Heart right ventricle (tissue), 16 donors: ENCODE measurements around the gene TMEM242. TPM values are rescaled to one million over a fixed set of nuclear protein-coding genes. Genes with fewer than 3 reads are reported as not detected.

Experiments used
- ATAC-seq, 8 donors: fragments of 200-7000 bp; cut with Tn5 transposase; one replicate each; pipeline ENCODE4 v1.9.1; 2020; ENCODE audit warnings: mild to moderate bottlenecking in 8 of 8, moderate library complexity in 8 of 8, moderate number of reproducible peaks in 1 of 8
- DNase-seq, 2 donors: peaks; one replicate each; pipeline ENCODE4 v3.0.0-alpha.2; 2020
- H3K27ac ChIP-seq, 10 donors: fragments of 200-600 bp; sonication (generic) in 2 of 10; one replicate each; pipeline versions ENCODE4 v1.5.0 to v1.8.0; 2020 to 2022; ENCODE audit warnings: mild to moderate bottlenecking in 3 of 10
- H3K27me3 ChIP-seq, 7 donors: fragments of 200-600 bp; one replicate each; pipeline ENCODE4 v1.8.0; 2021 to 2022; ENCODE audit warnings: mild to moderate bottlenecking in 2 of 7
- H3K36me3 ChIP-seq, 9 donors: fragments of 200-600 bp; sonication (generic) in 1 of 9; one replicate each; pipeline versions ENCODE4 v1.5.0 to v1.8.0; 2020 to 2022; ENCODE audit warnings: mild to moderate bottlenecking in 2 of 9
- H3K4me1 ChIP-seq, 9 donors: fragments of 200-600 bp; sonication (generic) in 1 of 9; one replicate each; pipeline versions ENCODE4 v1.5.0 to v1.8.0; 2020 to 2022; ENCODE audit warnings: mild to moderate bottlenecking in 4 of 9
- H3K4me3 ChIP-seq, 10 donors: fragments of 200-600 bp; sonication (generic) in 2 of 10; one replicate each; pipeline versions ENCODE4 v1.5.0 to v1.8.0; 2020 to 2022; ENCODE audit warnings: mild to moderate bottlenecking in 7 of 10, moderate library complexity in 2 of 10
- H3K9me3 ChIP-seq, 11 donors: fragments of 200-600 bp in 10 of 11; sonication (generic) in 2 of 11; one replicate each; pipeline versions ENCODE4 v1.5.0 to v1.8.0; 2013 to 2022; ENCODE audit warnings: mild to moderate bottlenecking in 2 of 11, control low read depth in 1 of 11, moderate library complexity in 1 of 11
- WGBS, 2 donors: extraction: QIAGEN DNeasy Blood & Tissue Kit; methylation state at CpG; one replicate each; pipeline ENCODE4 v1.1.7; 2013; ENCODE audit warnings: inconsistent platforms in 1 of 2; 5-methylcytosine and 5-hydroxymethylcytosine counted together
- intact Hi-C, 10 donors: fragments of 100-400 bp; cut with DNase I; formaldehyde crosslinking; loops; one replicate each; pipeline versions ENCODE4 v1.11.1 to v1.14.2; 2022
- polyA plus RNA-seq, 2 donors: library from polyadenylated mRNA; stranded (reverse); fragments of 200-250 nt; gene quantifications; one replicate each; pipeline ENCODE4 v1.2.3, GENCODE V29; 2013
- total RNA-seq, 10 donors: library from RNA; stranded (reverse); fragmentation: NEBNext Ultra II Directional in 3 of 10; extraction: Animal tissue kit (Norgen Biotek cat#: 25700) in 3 of 10; gene quantifications; one replicate each; pipeline versions ENCODE4 v1.2.1 to v1.2.4, GENCODE V29; 2021 to 2023
- TF ChIP-seq, protein P1 (sequence below), 9 donors: fragments of 200-600 bp; sonication (generic) in 2 of 9; IDR thresholded peaks; one replicate each; pipeline versions ENCODE4 v1.5.0 to v1.8.0; 2021 to 2022; ENCODE audit warnings: antibody characterized with exemption in 9 of 9, mild to moderate bottlenecking in 5 of 9, moderate library complexity in 1 of 9
- donor health status: Arrhythmogenic right ventricular cardiomyopathy.
- donor health status: ischemic (EF 13 %, LVEDD 7.1; RV severe dilation, severe dysfunction).
- donor health status: healthy with polysubstance abuse.
- donor health status: DM: no; HTN: yes; CAD: no.
- donor health status: DM: no; HTN: no; CAD: no.
- donor health status: ischemic (EF 25% LVEDD 6.9; RV normal size, moderate dysfunction).
- donor health status: ischemic (EF 25% LVEDD 5.7; RV mildly dilated, moderate dysfunction).
- donor health status: healthy.
- donor health status: DM: yes; HTN: yes; CAD: no.
- donor health status: Ischemic cardiomyopathy.
- donor health status: ischemic (EF 35%, LVEDD 5.7; RV mildly dilated, moderate dysfunction).
- donor health status: nonischemic (EF 11% LVEDD 7.7; RV severe dilation, severe dysfunction).
- donor health status: DM: yes; HTN: yes; CAD: no.
- donor health status: PGD.
- donor health status: ischemic (EF 29% LVEDD 5.4; RV normal size, mild dysfunction).
- donor health status: nonischemic (EF 23%, LVEDD 6.1; RV moderate dilation, normal function).

The TMEM242 gene
- total and polyA plus RNA-seq, 12 donors = 8.9 to 18.7 (median 16.2) TPM

DNA sequence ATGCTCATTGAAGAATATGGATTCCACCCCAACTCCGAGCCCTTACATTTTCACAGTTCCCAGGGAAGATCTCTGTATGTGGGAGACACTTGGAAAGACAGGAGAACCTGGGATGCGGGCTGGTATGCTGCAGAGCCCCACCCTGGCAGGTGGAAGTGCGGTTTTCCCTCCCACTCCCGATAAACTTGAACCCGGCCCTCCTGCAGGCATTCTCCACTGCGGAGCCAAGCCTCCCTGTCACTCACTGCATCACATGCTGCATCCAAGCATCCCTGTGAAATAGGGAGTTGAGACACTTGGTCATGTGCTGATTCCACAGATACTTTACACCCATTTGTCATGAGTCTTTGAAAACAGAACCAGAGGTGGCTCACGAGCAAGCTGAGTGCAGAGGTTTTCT lies 35.4 kb downstream of the TMEM242 start:
- Histone ChIP-seq H3K36me3 (peaks cover 0 to 59% (median 9%) of the 10 kb centered on the region in 9 donors), H3K27ac (no peak overlapping the region), H3K27me3 (no peaks in the 10 kb centered on the region), H3K4me1 (no peaks in the 10 kb centered on the region), H3K4me3 (no peak overlapping the region), H3K9me3 (no peaks in the 10 kb centered on the region)
- intact Hi-C loops = no loop called here
- TF ChIP-seq, protein P1, sequence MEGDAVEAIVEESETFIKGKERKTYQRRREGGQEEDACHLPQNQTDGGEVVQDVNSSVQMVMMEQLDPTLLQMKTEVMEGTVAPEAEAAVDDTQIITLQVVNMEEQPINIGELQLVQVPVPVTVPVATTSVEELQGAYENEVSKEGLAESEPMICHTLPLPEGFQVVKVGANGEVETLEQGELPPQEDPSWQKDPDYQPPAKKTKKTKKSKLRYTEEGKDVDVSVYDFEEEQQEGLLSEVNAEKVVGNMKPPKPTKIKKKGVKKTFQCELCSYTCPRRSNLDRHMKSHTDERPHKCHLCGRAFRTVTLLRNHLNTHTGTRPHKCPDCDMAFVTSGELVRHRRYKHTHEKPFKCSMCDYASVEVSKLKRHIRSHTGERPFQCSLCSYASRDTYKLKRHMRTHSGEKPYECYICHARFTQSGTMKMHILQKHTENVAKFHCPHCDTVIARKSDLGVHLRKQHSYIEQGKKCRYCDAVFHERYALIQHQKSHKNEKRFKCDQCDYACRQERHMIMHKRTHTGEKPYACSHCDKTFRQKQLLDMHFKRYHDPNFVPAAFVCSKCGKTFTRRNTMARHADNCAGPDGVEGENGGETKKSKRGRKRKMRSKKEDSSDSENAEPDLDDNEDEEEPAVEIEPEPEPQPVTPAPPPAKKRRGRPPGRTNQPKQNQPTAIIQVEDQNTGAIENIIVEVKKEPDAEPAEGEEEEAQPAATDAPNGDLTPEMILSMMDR (IDR thresholded peaks at IDR 0.05) = no peak
- no peak for DNase-seq
- no peak for ATAC-seq
- 89 to 90% methylated on average over 7 of the region's 7 CpGs for WGBS, 2 donors

DNA sequence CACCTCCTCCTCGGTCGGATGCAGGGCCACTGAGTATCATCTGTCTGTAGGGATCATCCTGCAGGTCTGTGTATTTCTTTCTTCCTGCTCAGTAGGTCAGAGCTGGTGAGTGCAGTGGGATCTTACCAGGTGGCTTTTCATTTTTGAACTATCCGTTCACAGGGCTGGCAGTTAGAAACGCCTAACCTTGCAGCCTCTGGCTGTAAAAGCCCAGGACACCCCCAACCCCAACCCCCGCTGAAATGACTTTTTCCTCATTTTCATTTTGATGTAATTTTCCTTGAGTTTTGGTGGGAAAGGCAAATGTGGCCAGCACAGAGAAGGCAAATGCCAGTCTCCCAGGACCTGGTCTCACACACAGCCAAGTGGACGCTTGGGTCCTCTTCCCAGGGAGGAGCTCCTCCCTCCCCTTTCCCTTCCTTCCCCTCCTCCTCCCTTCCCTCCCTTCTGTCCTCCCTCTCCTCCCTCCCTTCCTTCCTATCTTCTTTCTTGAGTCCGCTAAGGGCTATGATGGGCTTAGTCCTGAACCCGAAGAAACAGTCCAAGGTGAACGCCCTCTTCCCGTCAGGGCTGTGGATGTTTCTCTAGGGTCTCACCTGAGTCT lies 36.0 kb downstream of the TMEM242 start:
- Histone ChIP-seq H3K9me3 (no peaks in the 10 kb centered on the region), H3K4me1 (no peaks in the 10 kb centered on the region), H3K36me3 (peaks cover 0 to 53% (median 9%) of the 10 kb centered on the region in 9 donors), H3K27ac (no peak overlapping the region), H3K27me3 (no peaks in the 10 kb centered on the region), H3K4me3 (no peak overlapping the region)
- no peak for DNase-seq
- peak in 1 of 8 donors; percentile 11 for ATAC-seq
- TF ChIP-seq, protein P1 (IDR thresholded peaks at IDR 0.05) = no peak
- WGBS, 2 donors = 82 to 83% methylated on average over 10 of the region's 10 CpGs
- intact Hi-C loops = no loop called here

DNA sequence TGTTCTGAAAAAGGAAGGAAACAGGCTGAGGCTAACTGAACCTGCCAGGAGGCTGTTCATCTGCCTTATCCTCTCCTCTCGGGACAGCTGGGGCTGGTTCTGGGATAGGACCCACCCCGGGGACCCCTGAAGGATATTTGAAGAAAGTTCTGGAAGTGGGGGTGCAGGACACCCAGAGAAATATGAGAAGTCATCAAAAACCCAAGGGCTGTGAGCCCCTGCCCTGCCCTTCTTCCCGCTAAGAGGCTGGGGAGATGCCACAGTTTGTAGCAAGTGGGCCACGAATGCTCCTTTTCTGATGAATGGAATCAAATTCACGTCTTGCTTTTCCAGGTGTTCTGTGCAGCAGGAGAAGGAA lies 37.9 kb downstream of the TMEM242 start:
- no peak overlapping the region for H3K4me3 ChIP-seq
- peaks cover 0 to 12% (median 0%) of the 10 kb centered on the region in 9 donors for H3K4me1 ChIP-seq
- H3K36me3 ChIP-seq = peaks cover 0 to 34% (median 4%) of the 10 kb centered on the region in 9 donors
- no peak for ATAC-seq
- TF ChIP-seq, protein P1 (IDR thresholded peaks at IDR 0.05) = no peak
- H3K27me3 ChIP-seq = no peaks in the 10 kb centered on the region
- 76 to 87% methylated on average over 5 of the region's 5 CpGs for WGBS, 2 donors
- intact Hi-C loops = no loop called here
- H3K27ac ChIP-seq = no peak overlapping the region
- no peaks in the 10 kb centered on the region for H3K9me3 ChIP-seq
- no peak for DNase-seq

DNA sequence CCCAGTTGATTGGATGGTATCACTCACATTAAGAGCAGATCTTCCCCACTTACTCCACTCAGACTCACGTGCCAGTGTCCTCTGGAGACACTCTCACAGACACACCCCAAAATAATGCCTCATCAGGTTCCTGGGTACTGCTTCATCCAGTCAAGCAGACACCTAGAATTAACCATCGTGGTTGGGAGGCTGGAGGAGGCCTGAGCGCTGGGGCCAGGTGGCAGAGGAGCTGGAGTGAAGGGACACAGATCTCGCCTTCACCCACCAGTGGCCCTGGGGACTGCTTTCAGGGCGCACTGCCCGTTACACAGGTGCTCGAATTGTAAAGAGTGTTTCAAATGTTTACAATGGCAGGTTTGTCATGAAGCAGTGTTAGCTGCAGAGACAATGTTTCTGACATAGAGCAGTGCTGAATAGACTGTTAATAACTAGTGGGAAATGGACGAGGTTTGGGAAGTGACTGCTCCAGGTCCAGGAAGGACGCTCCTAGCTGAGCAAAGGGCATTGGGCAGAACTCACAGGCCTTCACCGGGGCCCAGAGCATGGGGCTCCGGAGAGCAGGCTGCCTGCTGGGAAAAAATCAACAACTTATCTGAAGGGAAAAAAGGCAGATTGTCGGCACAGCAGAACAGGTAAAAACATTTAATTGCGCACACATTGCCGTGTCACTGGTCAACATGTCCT lies 38.4 kb downstream of the TMEM242 start:
- intact Hi-C loops = no loop called here
- Histone ChIP-seq H3K9me3 (no peaks in the 10 kb centered on the region), H3K4me1 (peaks cover 0 to 12% (median 0%) of the 10 kb centered on the region in 9 donors), H3K36me3 (peaks cover 0 to 29% (median 2%) of the 10 kb centered on the region in 9 donors), H3K27ac (no peak overlapping the region), H3K27me3 (no peaks in the 10 kb centered on the region), H3K4me3 (no peak overlapping the region)
- TF ChIP-seq, protein P1 (IDR thresholded peaks at IDR 0.05) = no peak
- ATAC-seq (peak in 1 of 8 donors; percentile 24), DNase-seq (no peak)
- WGBS, 2 donors = 78 to 83% methylated on average over 14 of the region's 14 CpGs
